H9 (cell line): ENCODE results near the gene SLAMF6. TPM values are rescaled to one million over a fixed set of nuclear protein-coding genes. Genes with fewer than 3 reads are reported as not detected.

Experiments used
- DNase-seq: peaks from one replicate; pipeline ENCODE4 v3.0.0-alpha.2; 2017
- H2AFZ ChIP-seq: one replicate; pipeline ENCODE4 v1.6.1; 2013; ENCODE audit warnings: mild to moderate bottlenecking, low read length, control low read depth, moderate library complexity
- H2AK5ac ChIP-seq: 2 replicates; pipeline ENCODE4 v1.6.1; 2013; ENCODE audit warnings: low read length, control low read depth, mixed read lengths; ENCODE audit not compliant: insufficient read length
- H2BK120ac ChIP-seq: one replicate; pipeline ENCODE4 v1.6.1; 2013; ENCODE audit warnings: low read depth, mild to moderate bottlenecking, low read length, control low read depth, inconsistent platforms; ENCODE audit not compliant: poor library complexity, severe bottlenecking
- H2BK12ac ChIP-seq: 2 replicates; pipeline ENCODE4 v1.6.1; 2013; ENCODE audit warnings: low read length, control low read depth, mixed read lengths, low read depth; ENCODE audit not compliant: insufficient read length
- H2BK15ac ChIP-seq: 2 replicates; pipeline ENCODE4 v1.6.1; 2013; ENCODE audit warnings: low read depth, low read length, control low read depth
- H2BK20ac ChIP-seq: one replicate; pipeline ENCODE4 v1.6.1; 2013; ENCODE audit warnings: low read depth, mild to moderate bottlenecking, low read length, control low read depth, inconsistent platforms; ENCODE audit not compliant: poor library complexity, severe bottlenecking
- H2BK5ac ChIP-seq: 2 replicates; pipeline ENCODE4 v1.6.1; 2013; ENCODE audit warnings: low read length, control low read depth, mixed read lengths; ENCODE audit not compliant: insufficient read length
- H3K14ac ChIP-seq: 2 replicates; pipeline ENCODE4 v1.6.1; 2013; ENCODE audit warnings: low read length, control low read depth; ENCODE audit not compliant: insufficient read depth
- H3K18ac ChIP-seq: 2 replicates; pipeline ENCODE4 v1.6.1; 2013; ENCODE audit warnings: low read depth, mild to moderate bottlenecking, mixed read lengths, low read length, control low read depth; ENCODE audit not compliant: insufficient read length
- H3K23ac ChIP-seq: 2 replicates; pipeline ENCODE4 v1.6.1; 2013; ENCODE audit warnings: low read length, control low read depth, mixed read lengths, low read depth; ENCODE audit not compliant: insufficient read length
- H3K23me2 ChIP-seq: 2 replicates; pipeline ENCODE4 v1.6.1; 2013; ENCODE audit warnings: low read depth, mild to moderate bottlenecking, mixed read lengths, low read length, control low read depth; ENCODE audit not compliant: insufficient read length, poor library complexity, severe bottlenecking
- H3K27ac ChIP-seq: 2 replicates; pipeline ENCODE4 v1.5.1; 2013; ENCODE audit warnings: low read length, control low read depth, mixed read lengths, low read depth; ENCODE audit not compliant: insufficient read length
- H3K27me3 ChIP-seq: 2 replicates; pipeline ENCODE4 v1.6.1; 2013; ENCODE audit warnings: low read length, control low read depth, inconsistent platforms; ENCODE audit not compliant: insufficient read depth
- H3K4ac ChIP-seq: 2 replicates; pipeline ENCODE4 v1.6.1; 2013; ENCODE audit warnings: low read depth, mild to moderate bottlenecking, control low read depth, inconsistent platforms, low read length, moderate library complexity
- H3K4me1 ChIP-seq: 2 replicates; pipeline ENCODE4 v1.6.1; 2013; ENCODE audit warnings: low read length, control low read depth, inconsistent platforms; ENCODE audit not compliant: insufficient read depth
- H3K4me2 ChIP-seq: 2 replicates; pipeline ENCODE4 v1.6.1; 2013; ENCODE audit warnings: low read length, control low read depth, mixed read lengths; ENCODE audit not compliant: insufficient read length, insufficient read depth
- H3K56ac ChIP-seq: 2 replicates; pipeline ENCODE4 v1.6.1; 2013; ENCODE audit warnings: low read depth, mild to moderate bottlenecking, mixed read lengths, low read length, control low read depth; ENCODE audit not compliant: insufficient read length
- H3K79me1 ChIP-seq: 2 replicates; pipeline ENCODE4 v1.6.1; 2013; ENCODE audit warnings: low read depth, mild to moderate bottlenecking, moderate library complexity, low read length, control low read depth, inconsistent platforms; ENCODE audit not compliant: insufficient read depth, poor library complexity, severe bottlenecking
- H3K79me2 ChIP-seq: 2 replicates; pipeline ENCODE4 v1.6.1; 2013; ENCODE audit warnings: low read length, control low read depth, inconsistent platforms; ENCODE audit not compliant: insufficient read depth
- H3K9ac ChIP-seq: 2 replicates; pipeline ENCODE4 v1.6.1; 2013; ENCODE audit warnings: low read length, control low read depth, mixed read lengths; ENCODE audit not compliant: insufficient read length; ENCODE audit errors: extremely low read depth
- H3K9me3 ChIP-seq: one replicate; pipeline ENCODE4 v1.6.1; 2013; ENCODE audit warnings: low read depth, low read length, inconsistent platforms; ENCODE audit not compliant: control insufficient read depth
- H3T11ph ChIP-seq: one replicate; pipeline ENCODE4 v1.6.1; 2013; ENCODE audit warnings: mild to moderate bottlenecking, low read length, control low read depth, inconsistent platforms
- H4K20me1 ChIP-seq: one replicate; pipeline ENCODE4 v1.6.1; 2013; ENCODE audit not compliant: control insufficient read depth, insufficient read length, insufficient read depth
- H4K5ac ChIP-seq: 2 replicates; pipeline ENCODE4 v1.6.1; 2013; ENCODE audit warnings: low read depth, mild to moderate bottlenecking, mixed read lengths, low read length, control low read depth; ENCODE audit not compliant: insufficient read length
- H4K8ac ChIP-seq: replicated peaks from 2 replicates; pipeline ENCODE4 v1.6.1; 2013; ENCODE audit warnings: low read length, control low read depth, mixed read lengths, low read depth; ENCODE audit not compliant: insufficient read length
- H4K91ac ChIP-seq: 2 replicates; pipeline ENCODE4 v1.6.1; 2013; ENCODE audit warnings: low read depth, mild to moderate bottlenecking, moderate library complexity, mixed read lengths, low read length, control low read depth; ENCODE audit not compliant: insufficient read length
- H3K27ac Mint-ChIP-seq, 3 experiments: 2 replicates in 2 of 3; 3 replicates in 1 of 3; pipeline ENCODE4 v1.8.0; 2020 to 2021; ENCODE audit warnings: mixed read lengths in 3 of 3, mild to moderate bottlenecking in 1 of 3, moderate library complexity in 1 of 3
- H3K27me3 Mint-ChIP-seq: 2 replicates; pipeline ENCODE4 v1.8.0; 2021; ENCODE audit warnings: low read depth, mild to moderate bottlenecking, moderate library complexity, mixed read lengths
- H3K36me3 Mint-ChIP-seq, 3 experiments: 2 replicates in 2 of 3; 3 replicates in 1 of 3; pipeline ENCODE4 v1.8.0; 2020 to 2021; ENCODE audit warnings: low read depth in 3 of 3, mixed read lengths in 3 of 3; ENCODE audit not compliant: insufficient read depth in 1 of 3
- H3K4me1 Mint-ChIP-seq, 2 experiments: 2 replicates each; pipeline ENCODE4 v1.8.0; 2020; ENCODE audit warnings: mixed read lengths in 2 of 2
- H3K4me3 Mint-ChIP-seq, 2 experiments: 2 replicates in 1 of 2; 3 replicates in 1 of 2; pipeline ENCODE4 v1.8.0; 2020 to 2021; ENCODE audit warnings: mild to moderate bottlenecking in 2 of 2, mixed read lengths in 2 of 2, moderate library complexity in 1 of 2
- H3K9me3 Mint-ChIP-seq, 2 experiments: 2 replicates in 1 of 2; 3 replicates in 1 of 2; pipeline ENCODE4 v1.8.0; 2020; ENCODE audit warnings: mild to moderate bottlenecking in 2 of 2, mixed read lengths in 2 of 2, moderate library complexity in 1 of 2
- WGBS: extraction: QIAGEN DNeasy Blood & Tissue Kit; methylation state at CpG from one replicate; pipeline ENCODE4 v1.1.7; 2013; ENCODE audit warnings: missing lambda C conversion rate, low lambda C conversion rate, mixed read lengths; ENCODE audit not compliant: insufficient read length; ENCODE audit errors: extremely low coverage; 5-methylcytosine and 5-hydroxymethylcytosine counted together
- total RNA-seq: library from RNA; stranded (reverse); gene quantifications from 2 replicates; pipeline ENCODE4 v1.2.1, GENCODE V29; 2021
- TF ChIP-seq, protein P1 (sequence below): fragments of 200-600 bp; sonication (generic); conservative IDR thresholded peaks from 3 replicates; pipeline ENCODE4 v1.8.0; 2021; ENCODE audit warnings: antibody characterized with exemption, mild to moderate bottlenecking

Gene SLAMF6
- total RNA-seq, 1 experiment from 2014 or later, result not detected

DNA sequence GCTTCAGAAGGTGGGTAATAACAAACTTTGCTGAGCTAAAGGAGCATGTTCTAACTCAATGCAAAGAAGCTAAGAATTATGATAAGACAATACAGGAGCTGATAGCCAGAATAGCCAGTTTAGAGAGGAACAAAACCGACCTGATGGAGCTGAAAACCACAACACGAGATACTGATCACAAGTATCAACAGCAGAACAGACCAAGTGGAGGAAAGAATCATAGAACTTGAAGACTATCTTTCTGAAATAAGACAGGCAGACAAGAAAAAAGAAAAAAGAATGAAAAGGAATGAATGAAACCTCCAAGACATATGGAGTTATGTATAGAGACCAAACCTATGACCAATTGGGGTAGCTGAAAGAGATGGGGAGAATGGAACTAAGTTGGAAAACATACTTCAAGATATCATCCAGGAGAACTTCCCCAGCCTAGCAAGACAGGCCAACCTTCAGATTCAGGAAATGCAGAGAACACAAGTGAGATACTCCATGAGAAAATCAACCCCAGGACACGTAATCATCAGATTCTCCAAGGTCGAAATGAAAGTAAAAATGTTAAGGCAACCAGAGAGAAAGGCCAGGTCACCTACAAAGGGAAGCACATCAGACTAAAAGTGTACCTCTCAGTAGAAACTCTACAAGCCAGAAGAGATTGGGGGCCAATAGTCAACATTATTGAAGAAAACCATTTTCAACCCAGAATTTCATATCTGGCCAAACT, 35.8 kb upstream of the SLAMF6 start:
- no peaks in the 10 kb centered on the region for H3K27me3 ChIP-seq
- H3K4me1 ChIP-seq, result no peaks in the 10 kb centered on the region
- H3K23ac ChIP-seq, result no peak overlapping the region
- H3K23me2 ChIP-seq, result no peaks in the 10 kb centered on the region
- no peaks in the 10 kb centered on the region for H3K79me1 ChIP-seq
- H2AFZ ChIP-seq, result no peak overlapping the region
- H2BK12ac ChIP-seq, result no peak overlapping the region
- no peak overlapping the region for H2AK5ac ChIP-seq
- no peak for DNase-seq
- Mint-ChIP-seq H3K4me1 (no peaks in the 10 kb centered on the region), H3K36me3 (peaks cover 0 to 15% (median 4%) of the 10 kb centered on the region in 3 experiments; a peak in 4 of 7 replicates), H3K27ac (no peak overlapping the region), H3K4me3 (no peak overlapping the region), H3K27me3 (peaks cover 2% of the 10 kb centered on the region), H3K9me3 (peaks cover 9 to 14% of the 10 kb centered on the region in 2 experiments)
- no peak overlapping the region for H4K91ac ChIP-seq
- H3K79me2 ChIP-seq, result no peaks in the 10 kb centered on the region
- no peaks in the 10 kb centered on the region for H3K9me3 ChIP-seq
- no peak overlapping the region for H3K4ac ChIP-seq
- H3K56ac ChIP-seq, result no peak overlapping the region
- H3K4me2 ChIP-seq, result no peak overlapping the region
- no peak overlapping the region for H2BK120ac ChIP-seq
- H3K14ac ChIP-seq, result no peak overlapping the region
- no CpG with 5 or more reads among the region's 4 CpGs for WGBS
- H3T11ph ChIP-seq, result no peak overlapping the region
- no peak overlapping the region for H3K27ac ChIP-seq
- H2BK20ac ChIP-seq, result no peak overlapping the region
- no peak overlapping the region for H2BK15ac ChIP-seq
- H4K8ac ChIP-seq, result no peak overlapping the region
- no peak overlapping the region for H4K5ac ChIP-seq
- H4K20me1 ChIP-seq, result no peaks in the 10 kb centered on the region
- H3K18ac ChIP-seq, result no peak overlapping the region
- H2BK5ac ChIP-seq, result no peak overlapping the region
- H3K9ac ChIP-seq, result no peak overlapping the region
- TF ChIP-seq, protein P1, sequence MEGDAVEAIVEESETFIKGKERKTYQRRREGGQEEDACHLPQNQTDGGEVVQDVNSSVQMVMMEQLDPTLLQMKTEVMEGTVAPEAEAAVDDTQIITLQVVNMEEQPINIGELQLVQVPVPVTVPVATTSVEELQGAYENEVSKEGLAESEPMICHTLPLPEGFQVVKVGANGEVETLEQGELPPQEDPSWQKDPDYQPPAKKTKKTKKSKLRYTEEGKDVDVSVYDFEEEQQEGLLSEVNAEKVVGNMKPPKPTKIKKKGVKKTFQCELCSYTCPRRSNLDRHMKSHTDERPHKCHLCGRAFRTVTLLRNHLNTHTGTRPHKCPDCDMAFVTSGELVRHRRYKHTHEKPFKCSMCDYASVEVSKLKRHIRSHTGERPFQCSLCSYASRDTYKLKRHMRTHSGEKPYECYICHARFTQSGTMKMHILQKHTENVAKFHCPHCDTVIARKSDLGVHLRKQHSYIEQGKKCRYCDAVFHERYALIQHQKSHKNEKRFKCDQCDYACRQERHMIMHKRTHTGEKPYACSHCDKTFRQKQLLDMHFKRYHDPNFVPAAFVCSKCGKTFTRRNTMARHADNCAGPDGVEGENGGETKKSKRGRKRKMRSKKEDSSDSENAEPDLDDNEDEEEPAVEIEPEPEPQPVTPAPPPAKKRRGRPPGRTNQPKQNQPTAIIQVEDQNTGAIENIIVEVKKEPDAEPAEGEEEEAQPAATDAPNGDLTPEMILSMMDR, result no peak
